Adipocyte (in vitro differentiated cells): ENCODE results near the gene TP53RK.

Experiments used
- DNase-seq: peaks from one replicate; pipeline ENCODE4 v3.0.0-alpha.2; 2015; ENCODE audit warnings: low read depth
- H3K27me3 ChIP-seq: replicated peaks from 2 replicates; pipeline ENCODE4 v1.7.0; 2013; ENCODE audit warnings: mild to moderate bottlenecking, low read length, moderate library complexity; ENCODE audit not compliant: control insufficient read depth, insufficient read depth
- H3K36me3 ChIP-seq: 2 replicates; pipeline ENCODE4 v1.7.0; 2013; ENCODE audit warnings: low read length, mild to moderate bottlenecking, moderate library complexity; ENCODE audit not compliant: control insufficient read depth, insufficient read depth, severe bottlenecking
- H3K4me1 ChIP-seq: 2 replicates; pipeline ENCODE4 v1.7.0; 2013; ENCODE audit warnings: mild to moderate bottlenecking, low read length, moderate library complexity; ENCODE audit not compliant: control insufficient read depth, insufficient read depth
- H3K4me3 ChIP-seq: 2 replicates; pipeline ENCODE4 v1.7.0; 2013; ENCODE audit warnings: mild to moderate bottlenecking, low read length, moderate library complexity
- H3K9ac ChIP-seq: 2 replicates; pipeline ENCODE4 v1.7.0; 2013; ENCODE audit warnings: mild to moderate bottlenecking, low read length, moderate library complexity
- H3K9me3 ChIP-seq: 2 replicates; pipeline ENCODE4 v1.7.0; 2013; ENCODE audit warnings: mild to moderate bottlenecking, low read length, moderate library complexity; ENCODE audit not compliant: control insufficient read depth

TP53RK gene

DNA sequence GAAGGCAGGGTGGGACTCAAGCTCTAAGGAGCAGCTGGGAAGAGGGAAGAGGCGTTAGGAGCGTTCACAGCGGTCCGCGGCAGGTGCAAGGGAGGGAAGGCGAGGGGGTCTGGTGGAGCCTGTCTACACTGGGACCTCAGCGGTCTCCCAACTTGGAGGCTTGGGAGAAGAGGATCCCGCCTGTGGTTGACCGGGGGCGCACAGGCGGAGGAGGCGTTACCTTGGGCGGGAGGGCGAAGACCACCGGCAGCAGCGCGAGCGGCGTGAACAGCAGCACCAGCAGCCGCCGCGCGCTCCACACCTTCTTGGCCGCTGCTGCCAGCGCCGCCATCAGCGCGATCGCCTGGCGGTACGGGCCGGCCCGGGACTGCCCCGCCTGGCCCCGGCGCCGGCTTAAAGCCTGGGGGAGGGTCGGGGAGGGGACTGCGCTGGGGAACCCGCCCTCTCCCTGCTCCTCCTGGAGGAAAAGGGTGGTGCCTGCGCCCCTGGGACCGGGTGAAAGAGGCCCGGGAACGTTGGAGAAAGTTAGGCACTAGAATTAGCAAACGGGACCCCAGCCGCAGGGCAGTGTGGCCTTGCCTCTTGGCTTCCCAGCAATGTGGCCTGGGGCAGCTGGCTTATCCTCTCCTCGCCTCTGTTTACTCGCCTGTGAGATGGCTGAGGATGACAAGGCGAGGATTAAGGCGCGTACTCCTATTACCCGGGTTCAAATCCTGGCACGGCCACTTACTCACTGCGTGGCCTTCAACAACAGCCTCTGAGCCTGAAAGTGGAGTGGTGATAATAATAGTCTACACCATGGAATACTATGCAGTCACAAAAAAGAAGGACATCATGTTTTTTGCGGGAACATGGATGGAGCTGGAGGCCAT lies 37.9 kb downstream of the TP53RK start, which contains the start of gene SLC13A3:
Gene SLC13A3, minus strand, starts transcription at position 369 of the 872 bp plus-strand sequence. Its CDS starts 38 bp downstream, at position 331.
- Histone ChIP-seq H3K36me3 (no peaks in the 10 kb centered on the region), H3K9me3 (no peaks in the 10 kb centered on the region), H3K4me3 (peak within 1 kb of the TSS; percentile 64), H3K27me3 (peaks cover 16% of the 10 kb centered on the region), H3K4me1 (peaks cover 2% of the 10 kb centered on the region), H3K9ac (no peak within 1 kb of the TSS)
- DNase-seq, result peak; percentile 18

DNA sequence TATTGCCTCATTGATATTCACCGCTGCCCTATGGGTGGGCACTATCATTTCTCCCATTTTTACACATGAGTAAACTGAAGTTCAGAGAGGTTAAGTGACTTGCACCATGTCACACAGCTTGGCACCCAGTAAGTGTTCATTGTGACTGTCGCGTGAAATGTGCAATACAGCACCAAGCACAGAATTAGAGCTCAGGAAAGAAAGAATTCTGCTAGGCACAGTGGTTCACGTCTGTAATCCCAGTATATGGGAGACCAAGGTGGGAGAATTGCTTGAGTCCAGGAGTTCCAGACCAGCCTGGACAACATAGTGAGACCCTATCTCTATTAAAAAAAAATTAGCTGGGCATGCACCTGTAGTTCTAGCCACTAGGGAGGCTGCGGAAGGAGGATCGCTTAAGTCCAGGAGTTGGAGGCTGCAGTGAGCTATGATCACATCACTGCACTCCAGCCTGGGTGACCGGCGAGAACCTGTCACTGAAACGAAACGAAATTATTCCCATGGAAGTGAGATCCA lies 38.6 kb downstream of the TP53RK start:
- Histone ChIP-seq H3K9me3 (no peaks in the 10 kb centered on the region), H3K4me3 (peak overlapping the region; percentile 64), H3K27me3 (peaks cover 16% of the 10 kb centered on the region), H3K4me1 (peaks cover 3% of the 10 kb centered on the region), H3K9ac (no peak overlapping the region), H3K36me3 (no peaks in the 10 kb centered on the region)
- DNase-seq, result no peak

- Histone ChIP-seq H3K4me1 (peaks cover 3% of the 10 kb centered on the region), H3K27me3 (peaks cover 16% of the 10 kb centered on the region)
- no peak for DNase-seq
These were observed 39.2 kb downstream of the TP53RK start for GRCh38 chr20:46649965-46650542.

DNA sequence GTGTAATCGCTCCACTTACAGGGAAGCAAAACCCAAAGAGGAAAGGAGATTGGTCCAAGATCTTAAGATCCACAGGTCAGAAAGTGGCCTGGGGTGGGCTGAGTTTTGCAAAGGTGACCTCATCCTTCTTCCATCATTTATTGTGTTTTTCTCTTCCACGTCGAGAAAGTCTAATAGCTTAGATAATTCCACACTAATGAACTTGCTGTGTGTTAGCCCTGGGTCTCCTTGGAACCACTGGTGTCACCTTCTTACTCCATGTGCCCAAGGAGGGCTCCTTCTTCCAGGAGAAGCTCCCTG lies 39.6 kb downstream of the TP53RK start:
- Histone ChIP-seq H3K9me3 (no peaks in the 10 kb centered on the region), H3K27me3 (peaks cover 16% of the 10 kb centered on the region), H3K9ac (no peak overlapping the region), H3K36me3 (no peaks in the 10 kb centered on the region), H3K4me1 (peaks cover 3% of the 10 kb centered on the region), H3K4me3 (no peak overlapping the region)
- DNase-seq, result no peak

More at GRCh38 chr20:46649965-46650542, 39.2 kb downstream of the TP53RK start:
- H3K36me3 ChIP-seq, result no peaks in the 10 kb centered on the region
- H3K4me3 ChIP-seq, result no peak overlapping the region
- H3K9me3 ChIP-seq, result no peaks in the 10 kb centered on the region
- H3K9ac ChIP-seq, result no peak overlapping the region

- Histone ChIP-seq H3K9me3 (no peaks in the 10 kb centered on the region), H3K4me3 (no peak overlapping the region), H3K27me3 (peaks cover 16% of the 10 kb centered on the region), H3K36me3 (no peaks in the 10 kb centered on the region), H3K9ac (no peak overlapping the region), H3K4me1 (peaks cover 3% of the 10 kb centered on the region)
- DNase-seq, result no peak
These were observed 40.2 kb downstream of the TP53RK start for GRCh38 chr20:46648903-46649649.

GRCh38 chr20:46647469-46647868 lies 41.8 kb downstream of the TP53RK start:
- Histone ChIP-seq H3K27me3 (peaks cover 16% of the 10 kb centered on the region), H3K4me3 (no peak overlapping the region), H3K36me3 (no peaks in the 10 kb centered on the region), H3K4me1 (peaks cover 3% of the 10 kb centered on the region), H3K9me3 (no peaks in the 10 kb centered on the region), H3K9ac (no peak overlapping the region)
- DNase-seq, result no peak

DNA sequence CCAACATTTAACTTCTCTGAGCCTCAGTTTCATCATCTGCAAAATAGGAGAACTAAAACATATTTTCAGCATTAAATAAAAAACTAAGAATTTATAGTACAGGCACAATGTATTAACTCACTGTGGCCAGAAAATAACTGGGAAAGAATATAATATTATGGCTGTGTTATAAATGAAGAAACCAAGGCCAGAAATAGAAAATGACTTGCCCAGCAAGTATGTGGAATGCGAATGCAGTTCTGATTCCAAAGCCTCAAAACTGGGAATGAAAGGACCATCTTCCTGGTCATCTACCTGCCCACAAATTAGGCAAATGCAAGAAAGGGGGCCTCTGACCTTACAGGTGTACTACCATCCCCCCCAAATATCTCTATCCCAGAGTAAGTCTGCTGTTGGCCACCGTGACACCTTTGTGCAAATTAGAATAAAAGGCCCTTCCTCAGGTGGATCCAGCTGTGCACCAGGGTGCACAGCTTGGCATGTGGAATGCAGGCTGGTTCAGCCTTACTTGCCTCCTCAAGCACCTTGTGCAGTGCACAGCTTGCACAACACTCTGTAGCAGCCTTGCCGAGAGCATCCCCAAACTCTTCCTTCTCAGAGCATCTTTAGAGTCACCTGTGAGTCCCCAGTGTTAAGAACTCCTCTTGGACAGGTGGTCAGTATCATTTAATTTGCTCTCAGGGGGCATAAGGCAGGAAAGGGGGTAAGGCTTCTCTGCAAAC lies 42.4 kb downstream of the TP53RK start:
- no peak overlapping the region for H3K4me3 ChIP-seq
- H3K4me1 ChIP-seq, result peaks cover 3% of the 10 kb centered on the region
- H3K9me3 ChIP-seq, result no peaks in the 10 kb centered on the region
- DNase-seq, result peak; percentile 4
- peaks cover 12% of the 10 kb centered on the region for H3K27me3 ChIP-seq
- no peak overlapping the region for H3K9ac ChIP-seq
- H3K36me3 ChIP-seq, result no peaks in the 10 kb centered on the region

DNA sequence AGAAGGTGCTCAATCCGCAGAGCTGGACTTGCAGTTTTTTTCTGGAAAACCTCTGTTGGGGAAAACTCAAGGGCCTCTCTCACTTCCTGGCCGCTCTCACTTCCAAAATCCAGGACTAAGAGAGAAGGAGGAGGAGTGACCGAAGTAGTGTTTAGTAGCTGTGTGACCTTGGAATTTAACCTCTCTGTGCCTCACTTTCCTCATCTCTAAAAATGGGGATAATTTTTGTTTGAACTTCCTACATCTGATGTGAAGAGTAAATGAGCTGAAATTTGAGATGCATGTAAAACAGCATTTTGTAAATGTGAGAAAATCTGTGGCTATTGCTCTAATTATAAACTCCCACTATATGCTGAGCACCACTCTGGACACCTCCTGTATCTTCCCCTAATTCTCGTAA lies 43.1 kb downstream of the TP53RK start:
- Histone ChIP-seq H3K4me1 (peaks cover 3% of the 10 kb centered on the region), H3K9me3 (no peaks in the 10 kb centered on the region), H3K9ac (no peak overlapping the region), H3K27me3 (peaks cover 8% of the 10 kb centered on the region), H3K4me3 (no peak overlapping the region), H3K36me3 (no peaks in the 10 kb centered on the region)
- DNase-seq, result no peak

GRCh38 chr20:46644733-46645132 lies 44.5 kb downstream of the TP53RK start:
- no peak overlapping the region for H3K9ac ChIP-seq
- H3K9me3 ChIP-seq, result no peaks in the 10 kb centered on the region
- no peak overlapping the region for H3K4me3 ChIP-seq
- H3K4me1 ChIP-seq, result peaks cover 3% of the 10 kb centered on the region
- peaks cover 4% of the 10 kb centered on the region for H3K27me3 ChIP-seq
- no peaks in the 10 kb centered on the region for H3K36me3 ChIP-seq
- no peak for DNase-seq

DNA sequence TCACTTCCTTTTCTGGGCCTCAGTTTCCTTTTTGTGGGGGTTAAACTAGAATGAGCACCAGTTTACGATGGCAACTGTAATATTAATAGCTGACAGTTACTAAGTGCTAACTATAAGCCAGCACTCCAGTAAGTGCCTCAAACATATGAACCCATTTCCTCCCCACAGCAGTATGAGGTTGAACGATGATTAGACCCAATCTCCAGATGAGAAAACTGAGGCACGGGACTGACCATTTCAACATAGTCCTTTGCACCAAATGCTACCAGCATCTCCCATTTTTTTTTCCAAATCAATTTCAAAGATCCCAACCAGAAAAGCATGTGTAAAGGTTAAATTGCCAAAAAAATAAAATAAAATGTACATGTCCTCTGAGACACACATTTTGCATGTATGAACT lies 45.1 kb downstream of the TP53RK start:
- Histone ChIP-seq H3K9ac (no peak overlapping the region), H3K27me3 (peaks cover 5% of the 10 kb centered on the region), H3K4me3 (no peak overlapping the region), H3K36me3 (no peaks in the 10 kb centered on the region), H3K9me3 (no peaks in the 10 kb centered on the region), H3K4me1 (peaks cover 3% of the 10 kb centered on the region)
- DNase-seq, result no peak
